GM18526 (cell line): ENCODE results near the gene MOXD1.

Experiments used
- POLR2A ChIP-seq: IDR thresholded peaks from 3 replicates; pipeline ENCODE4 v1.6.1; 2011; ENCODE audit not compliant: insufficient read length; ENCODE audit errors: extremely low read depth

The MOXD1 gene

GRCh38 chr6:132410830-132411229 is 9.6 kb upstream of the MOXD1 start:
- no peak for TF ChIP-seq POLR2A

GRCh38 chr6:132405143-132405915 is 4.1 kb upstream of the MOXD1 start:
- TF ChIP-seq POLR2A: no peak

GRCh38 chr6:132404736-132405135 is 3.5 kb upstream of the MOXD1 start:
- no peak for TF ChIP-seq POLR2A

- no peak for TF ChIP-seq POLR2A
These were observed 3.1 kb upstream of the MOXD1 start for GRCh38 chr6:132404330-132404729.

- TF ChIP-seq POLR2A: no peak
These were observed 477 bp upstream of the MOXD1 start for GRCh38 chr6:132401618-132402285.

GRCh38 chr6:132400555-132400882 is 756 bp downstream of the MOXD1 start:
- no peak for TF ChIP-seq POLR2A

GRCh38 chr6:132399376-132400074 is 1.8 kb downstream of the MOXD1 start:
- TF ChIP-seq POLR2A: no peak

- no peak for TF ChIP-seq POLR2A
These were observed 6.2 kb downstream of the MOXD1 start for GRCh38 chr6:132395015-132395597.

GRCh38 chr6:132392792-132393191 is 8.5 kb downstream of the MOXD1 start:
- no peak for TF ChIP-seq POLR2A

GRCh38 chr6:132392270-132392646 is 9.0 kb downstream of the MOXD1 start:
- no peak for TF ChIP-seq POLR2A

GRCh38 chr6:132391391-132392269 is 9.6 kb downstream of the MOXD1 start:
- TF ChIP-seq POLR2A: no peak

GRCh38 chr6:132390451-132390850 is 10.8 kb downstream of the MOXD1 start:
- TF ChIP-seq POLR2A: no peak

GRCh38 chr6:132390017-132390416 is 11.3 kb downstream of the MOXD1 start:
- TF ChIP-seq POLR2A: no peak

- TF ChIP-seq POLR2A: no peak
These were observed 13.0 kb downstream of the MOXD1 start for GRCh38 chr6:132388291-132388690.

GRCh38 chr6:132382630-132383175 is 18.6 kb downstream of the MOXD1 start:
- no peak for TF ChIP-seq POLR2A

- TF ChIP-seq POLR2A: no peak
These were observed 19.9 kb downstream of the MOXD1 start for GRCh38 chr6:132381381-132381780.
